CD14-positive monocyte (primary cell): ENCODE data around the gene OR2F1. TPM values are rescaled to one million over a fixed set of nuclear protein-coding genes. Genes with fewer than 3 reads are reported as not detected.

Experiments
- DNase-seq, 3 donors: peaks; one replicate each; pipeline ENCODE4 v3.0.0-alpha.2; 2011 to 2022
- H2AFZ ChIP-seq: 2 replicates; pipeline ENCODE4 v1.6.0; 2012; ENCODE audit warnings: mild to moderate bottlenecking, low read depth, low read length, inconsistent platforms; ENCODE audit not compliant: insufficient read depth, poor library complexity, severe bottlenecking
- H3K27ac ChIP-seq, 2 donors: 1 replicate in 1 of 2; 2 replicates in 1 of 2; pipeline ENCODE4 v1.5.1; 2012 to 2013; ENCODE audit warnings: low read length in 2 of 2, control low read depth in 1 of 2, inconsistent platforms in 1 of 2, low read depth in 1 of 2, mild to moderate bottlenecking in 1 of 2
- H3K27me3 ChIP-seq, 2 donors: one replicate each; pipeline versions ENCODE4 v1.6.0 to v1.6.1; 2011 to 2013; ENCODE audit warnings: low read length in 2 of 2; ENCODE audit not compliant: control insufficient read depth in 2 of 2, insufficient read depth in 2 of 2
- H3K36me3 ChIP-seq, 2 donors: replicated peaks in 1 of 2; 1 replicate in 1 of 2; 2 replicates in 1 of 2; pipeline versions ENCODE4 v1.5.1 to v1.6.1; 2012 to 2013; ENCODE audit warnings: low read length in 2 of 2, control low read depth in 1 of 2, inconsistent platforms in 1 of 2, mild to moderate bottlenecking in 1 of 2; ENCODE audit not compliant: insufficient read depth in 2 of 2, control insufficient read depth in 1 of 2
- H3K4me1 ChIP-seq, 2 donors: 1 replicate in 1 of 2; 2 replicates in 1 of 2; pipeline versions ENCODE4 v1.5.1 to v1.6.1; 2012 to 2013; ENCODE audit warnings: low read length in 2 of 2, control low read depth in 1 of 2, inconsistent platforms in 1 of 2, mild to moderate bottlenecking in 1 of 2, moderate library complexity in 1 of 2; ENCODE audit not compliant: insufficient read depth in 2 of 2, control insufficient read depth in 1 of 2
- H3K4me2 ChIP-seq: replicated peaks from 2 replicates; pipeline ENCODE3; 2012; ENCODE audit warnings: low read length, moderate library complexity, mild to moderate bottlenecking; ENCODE audit not compliant: poor library complexity, severe bottlenecking; ENCODE audit errors: extremely low read depth
- H3K4me3 ChIP-seq, 3 experiments: fragments of 200-600 bp in 1 of 3; sonication (generic) in 1 of 3; replicated peaks in 1 of 3; 1 replicate in 2 of 3; 2 replicates in 1 of 3; pipeline ENCODE4 v1.5.1; 2011 to 2013; ENCODE audit warnings: low read length in 3 of 3, mild to moderate bottlenecking in 3 of 3, control low read depth in 2 of 3, low read depth in 2 of 3, inconsistent platforms in 1 of 3, moderate library complexity in 1 of 3
- H3K79me2 ChIP-seq: 2 replicates; pipeline ENCODE4 v1.6.0; 2012; ENCODE audit warnings: mild to moderate bottlenecking, control low read depth, inconsistent platforms, low read length, moderate library complexity; ENCODE audit not compliant: insufficient read depth
- H3K9ac ChIP-seq: 2 replicates; pipeline ENCODE4 v1.6.0; 2017; ENCODE audit warnings: low read length, mild to moderate bottlenecking; ENCODE audit not compliant: insufficient read depth, poor library complexity, severe bottlenecking
- H3K9me3 ChIP-seq, 2 donors: replicated peaks in 1 of 2; 1 replicate in 1 of 2; 2 replicates in 1 of 2; pipeline versions ENCODE4 v1.5.1 to v1.6.1; 2012 to 2013; ENCODE audit warnings: low read length in 2 of 2, control low read depth in 1 of 2; ENCODE audit not compliant: control insufficient read depth in 1 of 2, insufficient read depth in 1 of 2
- H4K20me1 ChIP-seq: 2 replicates; pipeline ENCODE4 v1.6.0; 2012; ENCODE audit warnings: mild to moderate bottlenecking, low read length, control low read depth, moderate library complexity; ENCODE audit not compliant: insufficient read depth
- H3K27ac Mint-ChIP-seq, 7 donors: one replicate each; pipeline ENCODE4 v1.8.0; 2020; ENCODE audit warnings: mild to moderate bottlenecking in 7 of 7, mixed read lengths in 7 of 7, moderate library complexity in 6 of 7, inconsistent platforms in 2 of 7
- H3K27me3 Mint-ChIP-seq, 3 donors: one replicate each; pipeline ENCODE4 v1.8.0; 2021 to 2022; ENCODE audit warnings: low read depth in 3 of 3, mild to moderate bottlenecking in 3 of 3, mixed read lengths in 3 of 3, moderate library complexity in 3 of 3, inconsistent platforms in 1 of 3
- H3K36me3 Mint-ChIP-seq, 2 donors: one replicate each; pipeline ENCODE4 v1.8.0; 2020; ENCODE audit warnings: mixed read lengths in 2 of 2, inconsistent platforms in 1 of 2, mild to moderate bottlenecking in 1 of 2
- H3K4me1 Mint-ChIP-seq: one replicate; pipeline ENCODE4 v1.8.0; 2020; ENCODE audit warnings: mild to moderate bottlenecking, mixed read lengths
- H3K4me3 Mint-ChIP-seq, 2 donors: one replicate each; pipeline ENCODE4 v1.8.0; 2020; ENCODE audit warnings: mild to moderate bottlenecking in 2 of 2, mixed read lengths in 2 of 2, moderate library complexity in 1 of 2
- H3K9me3 Mint-ChIP-seq, 7 donors: one replicate each; pipeline ENCODE4 v1.8.0; 2020 to 2022; ENCODE audit warnings: mixed read lengths in 7 of 7, mild to moderate bottlenecking in 6 of 7, moderate library complexity in 6 of 7, inconsistent platforms in 2 of 7
- CTCF ChIP-seq: fragments of 200-600 bp; IDR thresholded peaks from one replicate; pipeline ENCODE4 v1.8.0; 2022; ENCODE audit warnings: antibody characterized with exemption, mild to moderate bottlenecking
- WGBS: methylation state at CpG from one replicate; pipeline ENCODE4 v1.1.5; 2013; ENCODE audit warnings: missing lambda C conversion rate; ENCODE audit not compliant: insufficient coverage; 5-methylcytosine and 5-hydroxymethylcytosine counted together
- intact Hi-C, 2 donors: fragments of 100-400 bp; cut with micrococcal nuclease; formaldehyde crosslinking; loops; one replicate each; pipeline versions ENCODE4 v1.15.0 to v1.15.1; 2023
- polyA plus RNA-seq, 3 donors: library from polyadenylated mRNA; depleted of rRNA in 1 of 3; unstranded in 2 of 3; stranded (reverse) in 1 of 3; fragments of 300-500 nt in 2 of 3; fragments of >200 nt in 1 of 3; fragmentation: Illumina TruSeq in 2 of 3; gene quantifications; 1 replicate in 2 of 3; 2 replicates in 1 of 3; pipeline ENCODE4 v1.2.3, GENCODE V29; 2012 to 2021

OR2F1 gene
- polyA plus RNA-seq, 3 donors = not detected

- intact Hi-C loops = no loop called here
- Histone ChIP-seq H3K79me2 (no peaks in the 10 kb centered on the region), H3K27me3 (no peaks in the 10 kb centered on the region), H3K36me3 (no peaks in the 10 kb centered on the region), H3K4me2 (no peak overlapping the region), H3K4me1 (no peaks in the 10 kb centered on the region), H4K20me1 (no peaks in the 10 kb centered on the region), H3K27ac (no peak overlapping the region), H3K4me3 (no peak overlapping the region), H2AFZ (no peak overlapping the region), H3K9me3 (no peaks in the 10 kb centered on the region), H3K9ac (no peak overlapping the region)
- DNase-seq = no peak
- H3K36me3 Mint-ChIP-seq = no peaks in the 10 kb centered on the region
- peaks cover 0 to 2% (median 1%) of the 10 kb centered on the region in 3 donors for H3K27me3 Mint-ChIP-seq
- no peak overlapping the region for H3K4me3 Mint-ChIP-seq
- 86% methylated on average over 6 of the region's 7 CpGs for WGBS
- no peak for TF ChIP-seq CTCF
- no peak overlapping the region for H3K27ac Mint-ChIP-seq
- H3K4me1 Mint-ChIP-seq = no peaks in the 10 kb centered on the region
- H3K9me3 Mint-ChIP-seq = peaks cover 0 to 4% (median 0%) of the 10 kb centered on the region in 7 donors
Measured at GRCh38 chr7:143914938-143915652, 39.5 kb upstream of the OR2F1 start.

GRCh38 chr7:143924851-143925250 is 29.8 kb upstream of the OR2F1 start:
- H3K4me1 ChIP-seq = no peaks in the 10 kb centered on the region
- no peaks in the 10 kb centered on the region for H3K9me3 ChIP-seq
- H3K27ac Mint-ChIP-seq = no peak overlapping the region
- no peak overlapping the region for H3K9ac ChIP-seq
- H3K27me3 ChIP-seq = no peaks in the 10 kb centered on the region
- no peak overlapping the region for H3K27ac ChIP-seq
- no peak overlapping the region for H3K4me3 Mint-ChIP-seq
- H3K36me3 ChIP-seq = no peaks in the 10 kb centered on the region
- H3K79me2 ChIP-seq = no peaks in the 10 kb centered on the region
- H3K4me3 ChIP-seq = no peak overlapping the region
- H3K36me3 Mint-ChIP-seq = no peaks in the 10 kb centered on the region
- no peaks in the 10 kb centered on the region for H3K4me1 Mint-ChIP-seq
- H3K9me3 Mint-ChIP-seq = peaks cover 0 to 2% (median 0%) of the 10 kb centered on the region in 7 donors
- WGBS = 83% methylated on average over 1 of the region's 1 CpG
- H3K4me2 ChIP-seq = no peak overlapping the region
- no peak for DNase-seq
- TF ChIP-seq CTCF = no peak
- intact Hi-C loops = no loop called here
- no peaks in the 10 kb centered on the region for H4K20me1 ChIP-seq
- H2AFZ ChIP-seq = no peak overlapping the region
- peaks cover 2% of the 10 kb centered on the region in 3 donors for H3K27me3 Mint-ChIP-seq
